Body of pancreas (tissue), 4 donors: ENCODE results near the gene TUBB8B.
"Not testable (repeated sequence)": the region's sequence is repeated elsewhere in the genome, so short reads cannot be mapped to it uniquely, and the experiment has no call there.

Experiments used
- POLR2A ChIP-seq, 3 donors: fragments of 450-650 bp; IDR thresholded peaks; one replicate each; pipeline ENCODE4 v1.6.1; 2016; ENCODE audit warnings: antibody characterized with exemption in 3 of 3, mild to moderate bottlenecking in 2 of 3
- TF ChIP-seq, protein P1 (sequence below), 7 experiments: fragments of 450-650 bp in 4 of 7; fragments of 200-600 bp in 3 of 7; sonication (generic) in 3 of 7; IDR thresholded peaks; one replicate each; pipeline ENCODE4 v1.5.1; 2016 to 2019; ENCODE audit warnings: antibody characterized with exemption in 7 of 7

DNA sequence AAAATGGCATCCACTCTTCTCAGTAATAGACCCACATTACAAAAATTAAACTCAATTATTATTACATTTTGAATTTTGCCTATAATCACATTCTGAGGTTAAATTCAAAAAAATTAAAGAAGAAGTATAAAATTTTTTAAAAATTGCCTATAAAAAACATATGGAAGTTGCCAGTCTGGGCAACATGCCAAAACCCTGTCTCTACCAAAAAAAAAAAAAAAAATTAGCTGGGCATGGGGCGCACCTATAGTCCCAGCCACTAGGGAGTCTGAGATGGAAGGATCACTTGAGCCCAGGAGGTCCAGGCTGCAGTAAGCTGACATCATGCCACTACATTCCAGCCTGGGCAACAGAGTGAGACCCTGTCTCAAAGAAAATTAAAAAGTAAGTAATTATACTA, 42.1 kb upstream of the TUBB8B start:
- TF ChIP-seq POLR2A (IDR thresholded peaks at IDR 0.05), result not testable (repeated sequence)
- TF ChIP-seq, protein P1, sequence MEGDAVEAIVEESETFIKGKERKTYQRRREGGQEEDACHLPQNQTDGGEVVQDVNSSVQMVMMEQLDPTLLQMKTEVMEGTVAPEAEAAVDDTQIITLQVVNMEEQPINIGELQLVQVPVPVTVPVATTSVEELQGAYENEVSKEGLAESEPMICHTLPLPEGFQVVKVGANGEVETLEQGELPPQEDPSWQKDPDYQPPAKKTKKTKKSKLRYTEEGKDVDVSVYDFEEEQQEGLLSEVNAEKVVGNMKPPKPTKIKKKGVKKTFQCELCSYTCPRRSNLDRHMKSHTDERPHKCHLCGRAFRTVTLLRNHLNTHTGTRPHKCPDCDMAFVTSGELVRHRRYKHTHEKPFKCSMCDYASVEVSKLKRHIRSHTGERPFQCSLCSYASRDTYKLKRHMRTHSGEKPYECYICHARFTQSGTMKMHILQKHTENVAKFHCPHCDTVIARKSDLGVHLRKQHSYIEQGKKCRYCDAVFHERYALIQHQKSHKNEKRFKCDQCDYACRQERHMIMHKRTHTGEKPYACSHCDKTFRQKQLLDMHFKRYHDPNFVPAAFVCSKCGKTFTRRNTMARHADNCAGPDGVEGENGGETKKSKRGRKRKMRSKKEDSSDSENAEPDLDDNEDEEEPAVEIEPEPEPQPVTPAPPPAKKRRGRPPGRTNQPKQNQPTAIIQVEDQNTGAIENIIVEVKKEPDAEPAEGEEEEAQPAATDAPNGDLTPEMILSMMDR (IDR thresholded peaks at IDR 0.05), result not testable (repeated sequence)
